HG02852 (cell line): Measurements from ENCODE around the gene SKOR2.
"Not testable (repeated sequence)": the region's sequence is repeated elsewhere in the genome, so short reads cannot be mapped to it uniquely, and the experiment has no call there.

Experiments
- ATAC-seq: cut with Tn5 transposase; IDR thresholded peaks from one replicate; pipeline ENCODE4 v1.9.1; 2021; ENCODE audit warnings: mild to moderate bottlenecking, moderate library complexity; ENCODE audit not compliant: unreplicated experiment

SKOR2 gene

GRCh38 chr18:47203626-47204464 is 47.6 kb downstream of the SKOR2 start:
- no peak for ATAC-seq

GRCh38 chr18:47195961-47196360 is 55.5 kb downstream of the SKOR2 start:
- not testable (repeated sequence) for ATAC-seq

- ATAC-seq = no peak
These were observed 59.5 kb downstream of the SKOR2 start for GRCh38 chr18:47191961-47192360.

- ATAC-seq = no peak
These were observed 63.7 kb downstream of the SKOR2 start for GRCh38 chr18:47187721-47188120.

GRCh38 chr18:47184419-47185050 is 66.9 kb downstream of the SKOR2 start:
- no peak for ATAC-seq

GRCh38 chr18:47182156-47182555 is 69.3 kb downstream of the SKOR2 start:
- ATAC-seq = not testable (repeated sequence)

GRCh38 chr18:47180765-47181164 is 70.7 kb downstream of the SKOR2 start:
- ATAC-seq = no peak

- ATAC-seq = no peak
These were observed 71.9 kb downstream of the SKOR2 start for GRCh38 chr18:47179520-47179919.

- peak; percentile 88 for ATAC-seq
These were observed 75.4 kb downstream of the SKOR2 start, which contains the start of gene IER3IP1 for GRCh38 chr18:47175898-47176575. Gene IER3IP1, minus strand, starts transcription at chr18:47176364. Its CDS starts 87 bp downstream, at chr18:47176277.

GRCh38 chr18:47175283-47175897 is 76.1 kb downstream of the SKOR2 start:
- ATAC-seq = peak; percentile 14

- no peak for ATAC-seq
These were observed 76.8 kb downstream of the SKOR2 start for GRCh38 chr18:47174545-47175116.

- ATAC-seq = no peak
These were observed 79.0 kb downstream of the SKOR2 start for GRCh38 chr18:47172476-47172875.

- ATAC-seq = no peak
These were observed 82.5 kb downstream of the SKOR2 start for GRCh38 chr18:47168913-47169312.

- no peak for ATAC-seq
These were observed 83.0 kb downstream of the SKOR2 start for GRCh38 chr18:47168509-47168908.

- no peak for ATAC-seq
These were observed 85.2 kb downstream of the SKOR2 start for GRCh38 chr18:47166294-47166693.

GRCh38 chr18:47163241-47163640 is 88.2 kb downstream of the SKOR2 start:
- peak; percentile 87 for ATAC-seq

GRCh38 chr18:47160256-47160655 is 91.2 kb downstream of the SKOR2 start:
- ATAC-seq = no peak

- not testable (repeated sequence) for ATAC-seq
These were observed 93.1 kb downstream of the SKOR2 start for GRCh38 chr18:47158404-47158803.
